B cell (primary cell): ENCODE results near the gene SCYGR4. TPM values are rescaled to one million over a fixed set of nuclear protein-coding genes. Genes with fewer than 3 reads are reported as not detected.

Experiments used
- ATAC-seq: fragments of 200-7000 bp; cut with Tn5 transposase; one replicate; pipeline ENCODE4 v1.10.0; 2021; ENCODE audit warnings: low read depth, mild to moderate bottlenecking, moderate number of reproducible peaks, moderate library complexity
- CTCF ChIA-PET: fragments of 350-600 bp; sonication (Branson Sonifier 250); formaldehyde crosslinking; loops from one replicate; lab custom pipeline; 2021; ENCODE audit warnings: antibody characterized with exemption, inconsistent platforms; lab: Charles Lee
- POLR2A ChIA-PET: fragments of 350-600 bp; sonication (Branson Sonifier 250); formaldehyde crosslinking; loops from one replicate; lab custom pipeline; 2021; ENCODE audit warnings: antibody characterized with exemption; lab: Charles Lee
- DNase-seq: peaks from one replicate; pipeline ENCODE4 v3.0.0; 2013
- H2AFZ ChIP-seq: 2 replicates; pipeline ENCODE4 v1.6.1; 2012; ENCODE audit warnings: mild to moderate bottlenecking, low read depth, low read length; ENCODE audit not compliant: insufficient read depth, poor library complexity, severe bottlenecking
- H3K27ac ChIP-seq, 2 donors: 1 replicate in 1 of 2; 2 replicates in 1 of 2; pipeline ENCODE4 v1.5.1; 2012 to 2013; ENCODE audit warnings: low read length in 2 of 2, mild to moderate bottlenecking in 2 of 2, moderate library complexity in 1 of 2
- H3K27me3 ChIP-seq, 4 experiments: fragments of 200-600 bp in 1 of 4; sonication (generic) in 1 of 4; replicated peaks in 1 of 4; 1 replicate in 2 of 4; 2 replicates in 2 of 4; pipeline versions ENCODE4 v1.6.1 to v1.7.0; 2013 to 2016; ENCODE audit warnings: low read length in 3 of 4, mild to moderate bottlenecking in 2 of 4, mixed read lengths in 1 of 4, moderate library complexity in 1 of 4; ENCODE audit not compliant: insufficient read depth in 4 of 4, control insufficient read depth in 3 of 4; ENCODE audit errors: control extremely low read depth in 1 of 4
- H3K36me3 ChIP-seq, 2 experiments: replicated peaks in 1 of 2; 1 replicate in 1 of 2; 2 replicates in 1 of 2; pipeline versions ENCODE4 v1.6.1 to v1.7.1; 2013; ENCODE audit warnings: low read length in 1 of 2; ENCODE audit not compliant: insufficient read depth in 2 of 2, control insufficient read depth in 1 of 2; ENCODE audit errors: control extremely low read depth in 1 of 2, extremely low read depth in 1 of 2
- H3K4me1 ChIP-seq, 2 donors: fragments of 200-600 bp in 1 of 2; sonication (generic) in 1 of 2; 1 replicate in 1 of 2; 2 replicates in 1 of 2; pipeline versions ENCODE4 v1.5.1 to v1.6.1; 2013 to 2017; ENCODE audit warnings: low read length in 2 of 2; ENCODE audit not compliant: control insufficient read depth in 2 of 2, insufficient read depth in 2 of 2
- H3K4me2 ChIP-seq: replicated peaks from 2 replicates; pipeline ENCODE3; 2012; ENCODE audit warnings: mild to moderate bottlenecking, low read depth, low read length; ENCODE audit not compliant: poor library complexity, severe bottlenecking
- H3K4me3 ChIP-seq, 5 experiments: fragments of 200-600 bp in 1 of 5; sonication (generic) in 1 of 5; 1 replicate in 3 of 5; 2 replicates in 2 of 5; pipeline versions ENCODE4 v1.5.1 to v1.7.0; 2011 to 2016; ENCODE audit warnings: low read length in 4 of 5, mild to moderate bottlenecking in 4 of 5, low read depth in 2 of 5, control low read depth in 1 of 5, moderate library complexity in 1 of 5; ENCODE audit not compliant: insufficient read depth in 1 of 5; ENCODE audit errors: control extremely low read depth in 1 of 5, extremely low read depth in 1 of 5
- H3K79me2 ChIP-seq: fragments of 200-600 bp; sonication (generic); one replicate; pipeline ENCODE4 v1.6.0; 2016; ENCODE audit warnings: low read length; ENCODE audit not compliant: control insufficient read depth, insufficient read depth
- H3K9ac ChIP-seq: fragments of 200-600 bp; sonication (generic); 2 replicates; pipeline ENCODE4 v1.6.1; 2017; ENCODE audit warnings: mild to moderate bottlenecking, low read length, moderate library complexity
- H3K9me3 ChIP-seq, 3 donors: one replicate each; pipeline versions ENCODE4 v1.6.1 to v1.7.1; 2013; ENCODE audit warnings: low read length in 2 of 3; ENCODE audit not compliant: control insufficient read depth in 2 of 3, insufficient read depth in 1 of 3; ENCODE audit errors: control extremely low read depth in 1 of 3
- H4K20me1 ChIP-seq: 2 replicates; pipeline ENCODE4 v1.6.0; 2012; ENCODE audit warnings: mild to moderate bottlenecking, low read length; ENCODE audit not compliant: insufficient read depth, control insufficient read depth, poor library complexity, severe bottlenecking
- H3K27ac Mint-ChIP-seq: one replicate; pipeline ENCODE4 v1.8.0; 2021; ENCODE audit warnings: mixed read lengths
- H3K27me3 Mint-ChIP-seq: one replicate; pipeline ENCODE4 v1.8.0; 2021; ENCODE audit warnings: mixed read lengths
- H3K4me1 Mint-ChIP-seq: one replicate; pipeline ENCODE4 v1.8.0; 2021; ENCODE audit warnings: mixed read lengths
- H3K4me3 Mint-ChIP-seq: one replicate; pipeline ENCODE4 v1.8.0; 2021; ENCODE audit warnings: mixed read lengths
- H3K9me3 Mint-ChIP-seq: one replicate; pipeline ENCODE4 v1.8.0; 2022; ENCODE audit warnings: mixed read lengths; ENCODE audit not compliant: insufficient read depth
- EZH2 ChIP-seq: IDR thresholded peaks from 2 replicates; pipeline ENCODE4 v1.6.1; 2012; ENCODE audit warnings: borderline replicate concordance, low read depth, mild to moderate bottlenecking, moderate library complexity, low read length; ENCODE audit not compliant: insufficient read depth, poor library complexity, severe bottlenecking
- WGBS: methylation state at CpG from one replicate; pipeline ENCODE4 v1.1.5; 2013; ENCODE audit warnings: missing lambda C conversion rate; ENCODE audit not compliant: insufficient coverage; 5-methylcytosine and 5-hydroxymethylcytosine counted together
- intact Hi-C: fragments of 100-400 bp; cut with micrococcal nuclease; formaldehyde crosslinking; loops from one replicate; pipeline ENCODE4 v1.10.0; 2022
- polyA plus RNA-seq: library from polyadenylated mRNA; depleted of rRNA; stranded (reverse); fragments of >200 nt; gene quantifications from 2 replicates; pipeline ENCODE4 v1.2.3, GENCODE V29; 2012
- total RNA-seq, 2 donors: library from RNA; stranded (reverse); fragments of 120-200 nt in 1 of 2; gene quantifications; 1 replicate in 1 of 2; 2 replicates in 1 of 2; pipeline versions ENCODE4 v1.2.3 to v1.2.4, GENCODE V29; 2013 to 2022
- TF ChIP-seq, protein P1 (sequence below): fragments of 200-600 bp; IDR thresholded peaks from one replicate; pipeline ENCODE4 v1.8.0; 2022; ENCODE audit warnings: antibody characterized with exemption, mild to moderate bottlenecking

The SCYGR4 gene
- total and polyA plus RNA-seq, 2 donors (not counting 1 experiment from before 2014, with no cell fraction given): not detected

DNA sequence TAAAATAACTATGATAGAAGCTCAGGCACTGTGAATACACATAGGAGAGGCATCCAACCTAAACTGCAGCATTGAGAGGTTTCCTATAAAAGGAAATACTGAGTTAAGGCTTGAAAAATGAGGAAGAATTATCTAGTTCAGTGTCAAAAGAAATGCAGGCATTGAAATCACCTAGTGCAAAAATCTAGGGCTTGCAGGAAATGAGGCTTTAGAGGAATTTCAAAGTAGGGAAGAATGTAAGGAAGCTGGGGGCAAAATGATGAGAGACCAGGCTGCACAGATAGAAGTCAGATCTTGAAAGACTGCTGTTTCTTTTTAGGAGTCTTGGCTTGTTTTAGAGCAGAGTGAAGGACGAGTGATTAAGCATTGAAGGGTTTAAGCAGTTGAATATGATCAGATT, 46.7 kb upstream of the SCYGR4 start:
- no peak overlapping the region for H3K9ac ChIP-seq
- H4K20me1 ChIP-seq: no peaks in the 10 kb centered on the region
- H3K4me2 ChIP-seq: no peak overlapping the region
- ChIA-PET POLR2A (no interaction called here), CTCF (no interaction called here)
- H3K27ac Mint-ChIP-seq: no peak overlapping the region
- no CpG with 5 or more reads among the region's 1 CpG for WGBS
- no peaks in the 10 kb centered on the region for H3K4me1 ChIP-seq
- no peak overlapping the region for H3K4me3 ChIP-seq
- no peak overlapping the region for H2AFZ ChIP-seq
- ATAC-seq (no peak), DNase-seq (no peak)
- no peaks in the 10 kb centered on the region for H3K79me2 ChIP-seq
- H3K9me3 ChIP-seq: no peaks in the 10 kb centered on the region
- H3K9me3 Mint-ChIP-seq: no peaks in the 10 kb centered on the region
- no peak overlapping the region for H3K4me3 Mint-ChIP-seq
- H3K27me3 Mint-ChIP-seq: no peaks in the 10 kb centered on the region
- no peak overlapping the region for H3K27ac ChIP-seq
- intact Hi-C loops: no loop called here
- TF ChIP-seq EZH2: no peak
- no peaks in the 10 kb centered on the region for H3K27me3 ChIP-seq
- H3K4me1 Mint-ChIP-seq: no peaks in the 10 kb centered on the region
- no peaks in the 10 kb centered on the region for H3K36me3 ChIP-seq

- no peak for TF ChIP-seq EZH2
- TF ChIP-seq, protein P1, sequence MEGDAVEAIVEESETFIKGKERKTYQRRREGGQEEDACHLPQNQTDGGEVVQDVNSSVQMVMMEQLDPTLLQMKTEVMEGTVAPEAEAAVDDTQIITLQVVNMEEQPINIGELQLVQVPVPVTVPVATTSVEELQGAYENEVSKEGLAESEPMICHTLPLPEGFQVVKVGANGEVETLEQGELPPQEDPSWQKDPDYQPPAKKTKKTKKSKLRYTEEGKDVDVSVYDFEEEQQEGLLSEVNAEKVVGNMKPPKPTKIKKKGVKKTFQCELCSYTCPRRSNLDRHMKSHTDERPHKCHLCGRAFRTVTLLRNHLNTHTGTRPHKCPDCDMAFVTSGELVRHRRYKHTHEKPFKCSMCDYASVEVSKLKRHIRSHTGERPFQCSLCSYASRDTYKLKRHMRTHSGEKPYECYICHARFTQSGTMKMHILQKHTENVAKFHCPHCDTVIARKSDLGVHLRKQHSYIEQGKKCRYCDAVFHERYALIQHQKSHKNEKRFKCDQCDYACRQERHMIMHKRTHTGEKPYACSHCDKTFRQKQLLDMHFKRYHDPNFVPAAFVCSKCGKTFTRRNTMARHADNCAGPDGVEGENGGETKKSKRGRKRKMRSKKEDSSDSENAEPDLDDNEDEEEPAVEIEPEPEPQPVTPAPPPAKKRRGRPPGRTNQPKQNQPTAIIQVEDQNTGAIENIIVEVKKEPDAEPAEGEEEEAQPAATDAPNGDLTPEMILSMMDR: no peak
- Mint-ChIP-seq H3K4me1 (no peaks in the 10 kb centered on the region), H3K27me3 (peaks cover 22% of the 10 kb centered on the region), H3K9me3 (no peaks in the 10 kb centered on the region), H3K4me3 (no peak overlapping the region), H3K27ac (no peak overlapping the region)
- H3K27me3 ChIP-seq: peaks cover 0 to 3% (median 0%) of the 10 kb centered on the region in 4 experiments
- no peak overlapping the region for H3K27ac ChIP-seq
- H3K36me3 ChIP-seq: no peaks in the 10 kb centered on the region
- H3K9me3 ChIP-seq: no peaks in the 10 kb centered on the region
- no peaks in the 10 kb centered on the region for H4K20me1 ChIP-seq
- intact Hi-C loops: no loop called here
- ChIA-PET POLR2A (no interaction called here), CTCF (no interaction called here)
- H2AFZ ChIP-seq: no peak overlapping the region
- H3K79me2 ChIP-seq: no peaks in the 10 kb centered on the region
- no peak overlapping the region for H3K9ac ChIP-seq
- H3K4me3 ChIP-seq: no peak overlapping the region
- no peaks in the 10 kb centered on the region for H3K4me1 ChIP-seq
- DNase-seq (no peak), ATAC-seq (no peak)
- no peak overlapping the region for H3K4me2 ChIP-seq
These were observed 41.2 kb upstream of the SCYGR4 start for GRCh38 chr2:227576110-227576509.
